A172 (cell line): ENCODE measurements around the gene DAW1. TPM values are rescaled to one million over a fixed set of nuclear protein-coding genes. Genes with fewer than 3 reads are reported as not detected.

Source experiments
- DNase-seq: peaks from one replicate; pipeline ENCODE4 v3.0.0-alpha.2; 2015; ENCODE audit warnings: low spot score
- total RNA-seq: library from RNA; depleted of rRNA; stranded (reverse); fragments of >200 nt; shearing (Covaris generic); gene quantifications from 2 replicates; pipeline ENCODE4 v1.2.3, GENCODE V29; 2014; rRNA removed

The DAW1 gene, protein sequence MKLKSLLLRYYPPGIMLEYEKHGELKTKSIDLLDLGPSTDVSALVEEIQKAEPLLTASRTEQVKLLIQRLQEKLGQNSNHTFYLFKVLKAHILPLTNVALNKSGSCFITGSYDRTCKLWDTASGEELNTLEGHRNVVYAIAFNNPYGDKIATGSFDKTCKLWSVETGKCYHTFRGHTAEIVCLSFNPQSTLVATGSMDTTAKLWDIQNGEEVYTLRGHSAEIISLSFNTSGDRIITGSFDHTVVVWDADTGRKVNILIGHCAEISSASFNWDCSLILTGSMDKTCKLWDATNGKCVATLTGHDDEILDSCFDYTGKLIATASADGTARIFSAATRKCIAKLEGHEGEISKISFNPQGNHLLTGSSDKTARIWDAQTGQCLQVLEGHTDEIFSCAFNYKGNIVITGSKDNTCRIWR
- total RNA-seq: 1.7 and 2.0 TPM in 2 replicates

- no peak for DNase-seq
Measured at GRCh38 chr2:227871375-227871791, at the start of gene DAW1. Gene DAW1 (plus strand): TSS chr2:227871631. CDS start chr2:227871690, 59 bp downstream.

DNA sequence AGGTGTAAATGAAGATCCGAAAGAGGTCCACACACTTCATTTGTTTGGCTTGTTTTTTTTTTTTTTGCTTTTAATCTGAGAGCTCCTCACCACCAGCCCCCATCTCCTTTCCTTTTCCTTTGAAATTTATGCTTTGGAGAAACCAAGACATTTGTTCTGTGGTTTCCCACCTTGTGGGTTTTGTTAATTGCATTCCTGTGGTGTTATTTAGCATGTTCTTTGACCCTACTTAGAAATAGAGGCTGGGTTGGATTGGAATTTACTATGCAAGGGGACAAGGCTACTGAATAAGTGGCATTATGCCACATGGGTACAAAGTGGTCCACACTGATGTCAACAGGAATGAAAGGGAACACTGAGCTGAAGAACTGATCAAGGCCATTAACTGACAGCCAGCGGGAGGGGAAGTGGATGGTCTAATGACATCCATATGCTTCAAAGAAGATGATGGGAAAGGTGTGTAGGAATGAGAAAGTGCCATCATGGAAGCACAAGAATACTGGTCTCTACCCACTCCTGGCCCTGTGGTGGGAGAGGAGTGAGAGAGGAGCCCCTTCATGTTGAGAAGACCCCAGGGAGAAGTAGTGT, 48.9 kb upstream of the DAW1 start:
- DNase-seq: peak; percentile 44

DNA sequence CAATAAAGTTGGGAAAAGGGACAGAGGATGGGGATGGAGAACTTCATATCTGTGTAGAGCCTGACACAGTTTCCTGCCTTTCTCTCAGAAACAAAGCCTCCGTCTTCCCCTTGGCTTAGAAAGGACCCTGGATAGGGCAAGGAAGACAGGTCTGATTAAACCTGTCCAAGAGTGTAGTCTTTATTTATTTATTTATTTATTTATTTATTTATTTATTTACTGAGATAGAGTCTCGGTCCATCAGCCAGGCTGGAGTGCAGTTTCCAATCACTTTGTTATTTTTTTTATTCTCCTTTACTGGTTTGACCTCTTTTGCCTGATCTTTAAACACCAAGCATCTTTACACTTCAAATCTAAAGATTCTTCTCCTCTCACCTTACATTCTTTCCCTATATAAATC, 47.5 kb upstream of the DAW1 start:
- no peak for DNase-seq

DNA sequence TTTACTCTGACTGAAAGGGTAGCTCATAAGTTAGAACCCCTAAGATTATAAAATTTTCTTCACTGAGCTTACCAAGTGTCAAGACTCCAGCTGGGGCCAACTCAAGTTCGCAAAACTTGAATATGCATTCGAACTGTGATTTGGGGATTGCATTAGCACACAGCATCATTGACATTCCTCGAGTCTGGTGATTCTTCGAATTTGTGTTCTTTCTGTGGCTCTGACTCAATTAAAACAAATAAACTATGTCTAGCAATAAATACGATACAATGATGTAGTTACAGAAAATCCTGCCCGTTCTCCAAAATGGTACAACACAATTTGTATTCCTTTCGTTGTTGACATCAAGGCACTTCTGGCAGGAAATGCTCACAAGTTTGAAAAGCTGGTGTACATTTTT, 46.7 kb upstream of the DAW1 start:
- DNase-seq: no peak

DNA sequence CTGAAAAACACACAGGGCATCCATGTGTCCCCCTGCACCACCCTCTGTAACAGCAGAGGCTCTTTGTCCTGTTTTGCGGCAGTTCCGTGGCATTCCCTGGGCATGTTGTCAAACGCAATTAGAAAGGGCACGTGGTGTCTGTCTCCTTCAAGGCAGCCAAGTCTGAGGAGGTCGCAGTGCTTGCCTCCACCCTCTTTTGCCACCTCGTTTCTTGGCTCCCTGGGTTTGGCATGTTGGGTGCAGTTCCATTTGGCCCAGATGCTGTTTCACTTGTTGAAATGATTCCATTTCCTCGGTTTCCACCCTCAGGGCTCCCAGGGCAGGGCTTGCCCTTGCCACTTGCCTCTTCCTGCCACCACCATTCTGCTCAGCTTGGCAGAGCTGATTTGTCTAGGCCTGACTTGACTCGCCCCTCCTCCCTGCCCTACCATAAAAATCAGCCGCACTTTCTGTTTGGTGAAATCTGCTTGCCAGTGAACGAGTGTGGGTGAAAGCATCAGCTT, 45.4 kb upstream of the DAW1 start:
- DNase-seq: no peak

DNA sequence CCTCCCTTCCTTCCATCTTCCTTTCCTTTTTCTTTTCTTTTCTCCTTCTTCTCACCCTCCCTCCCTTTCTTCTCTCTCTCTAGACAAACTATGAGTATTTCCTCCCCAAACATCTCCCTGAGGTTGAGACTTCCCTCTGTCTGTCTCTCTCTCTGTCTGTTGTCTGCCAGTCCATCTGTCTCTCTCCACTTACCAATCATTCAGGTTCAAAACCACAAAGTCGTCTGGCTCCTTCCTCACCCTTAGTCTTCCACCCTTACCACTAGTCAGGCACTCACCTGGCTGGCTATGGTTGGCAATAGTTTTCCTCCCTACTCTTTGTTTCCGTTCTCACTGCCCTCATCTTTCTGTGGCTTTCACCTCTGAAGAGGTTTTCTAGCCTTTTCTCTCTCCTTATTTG, 44.9 kb upstream of the DAW1 start:
- no peak for DNase-seq

GRCh38 chr2:227827143-227827542, 44.3 kb upstream of the DAW1 start:
- no peak for DNase-seq

DNA sequence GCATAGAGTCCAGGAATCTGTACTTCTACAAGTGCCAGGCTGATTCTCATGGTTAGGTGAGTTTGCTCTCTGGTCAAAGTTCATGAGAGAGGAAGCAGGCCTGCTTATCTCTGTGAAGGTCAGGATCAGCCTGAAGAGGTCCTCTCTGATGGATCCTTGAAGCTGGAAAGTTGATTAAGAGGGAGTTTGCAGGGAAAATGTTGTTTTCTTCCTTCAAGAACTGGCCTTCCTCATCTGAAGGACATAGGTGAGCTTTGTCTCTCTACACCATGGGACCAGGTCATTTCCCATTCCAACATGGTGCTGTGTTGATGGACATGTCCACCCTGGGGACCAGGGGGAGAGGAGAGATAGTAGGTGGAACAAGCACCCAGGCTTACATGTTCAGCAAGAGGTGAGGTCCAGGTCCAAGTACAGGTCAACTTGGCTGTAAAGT, 42.9 kb upstream of the DAW1 start:
- DNase-seq: no peak

DNA sequence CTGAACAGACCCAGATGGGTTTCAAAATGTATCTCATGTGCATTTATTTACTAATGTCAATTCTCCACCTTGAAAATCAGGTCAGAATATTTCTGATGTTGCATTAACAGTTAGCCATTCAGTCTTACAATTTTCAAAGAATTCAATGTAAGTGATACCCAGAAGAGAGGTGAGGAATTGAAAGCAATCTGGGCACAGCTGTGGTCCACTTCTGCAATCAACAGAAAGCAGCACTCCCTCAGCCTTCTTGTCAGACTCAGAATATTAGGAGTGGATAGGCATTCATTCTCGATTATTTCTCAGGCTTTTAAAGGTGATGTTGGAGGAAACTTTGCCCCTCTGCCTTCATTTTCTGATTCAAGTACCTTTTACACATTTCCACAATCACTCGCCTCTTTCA, 42.1 kb upstream of the DAW1 start:
- no peak for DNase-seq

GRCh38 chr2:227834423-227834822, 37.0 kb upstream of the DAW1 start:
- peak; percentile 28 for DNase-seq

- no peak for DNase-seq
Measured at GRCh38 chr2:227834916-227835650, 36.3 kb upstream of the DAW1 start.

DNA sequence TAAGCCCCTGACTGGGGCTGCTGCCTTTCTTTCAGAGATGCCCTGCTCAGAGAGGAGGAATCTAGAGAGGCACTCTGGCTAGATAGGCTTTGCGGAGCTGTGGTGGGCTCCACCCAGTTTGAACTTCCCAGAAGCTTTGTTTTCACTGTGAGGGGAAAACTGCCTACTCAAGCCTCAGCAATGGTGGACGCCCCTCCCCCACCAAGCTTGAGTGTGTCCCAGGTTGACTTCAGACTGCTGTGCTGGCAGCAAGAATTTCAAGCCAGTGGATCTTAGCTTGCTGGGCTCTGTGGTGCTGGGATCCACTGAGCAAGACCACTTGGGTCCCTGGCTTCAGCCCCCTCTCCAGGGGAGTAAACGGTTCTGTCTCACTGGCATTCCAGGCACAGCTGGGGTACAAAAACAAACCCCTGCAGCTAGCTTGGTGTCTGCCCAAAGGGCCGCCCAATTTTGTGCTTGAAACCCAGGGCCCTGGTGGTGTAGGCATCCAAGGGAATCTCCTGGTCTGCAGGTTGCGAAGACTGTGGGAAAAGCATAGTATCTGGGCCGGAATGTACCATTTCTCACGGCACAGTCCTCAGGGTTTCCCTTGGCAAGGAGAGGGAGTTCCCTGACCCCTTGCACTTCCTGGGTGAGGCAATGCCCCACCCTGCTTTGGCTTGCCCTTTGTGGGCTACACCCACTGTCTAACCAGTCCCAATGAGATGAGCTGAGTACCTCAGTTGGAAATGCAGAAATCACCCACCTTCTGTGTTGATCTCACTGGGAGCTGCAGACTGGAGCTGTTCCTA, 31.9 kb upstream of the DAW1 start:
- DNase-seq: peak; percentile 48

DNA sequence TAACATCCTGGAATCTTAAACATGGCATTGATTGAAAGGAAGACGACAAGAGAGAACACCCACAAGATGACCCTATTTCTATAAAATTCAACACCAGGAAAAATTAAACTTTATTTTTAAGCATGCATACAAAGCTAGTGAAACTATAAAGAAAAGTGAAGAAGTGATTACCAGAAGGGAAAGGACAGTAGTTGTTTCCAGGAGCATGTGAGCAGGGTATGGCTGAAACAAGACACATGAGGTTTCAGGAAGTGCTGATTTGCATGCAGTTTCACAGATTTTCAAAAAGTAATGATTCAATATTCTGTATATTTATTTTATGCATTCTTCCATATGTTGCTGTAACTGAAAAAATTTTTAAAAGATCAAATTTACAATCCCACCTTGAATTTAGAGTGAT, 24.6 kb upstream of the DAW1 start:
- DNase-seq: no peak

DNA sequence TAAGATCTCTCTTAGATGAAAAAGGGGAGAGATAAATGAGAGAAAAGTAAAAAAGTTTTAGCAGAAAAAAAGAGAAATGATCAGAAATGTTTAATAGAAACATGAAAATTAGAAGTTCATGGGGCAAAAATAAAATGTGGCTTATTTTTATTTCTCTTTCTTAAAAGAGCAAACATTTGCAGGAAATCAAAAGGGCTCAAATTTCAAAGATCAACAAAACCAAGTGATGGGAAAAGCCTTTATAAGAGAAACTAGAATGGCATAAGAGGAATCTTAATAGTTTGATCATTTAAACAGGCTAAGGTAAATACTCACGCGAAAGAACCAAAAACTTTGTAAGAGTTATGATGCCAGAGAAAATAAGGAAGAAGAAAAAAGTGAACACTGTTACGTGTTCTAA, 23.3 kb upstream of the DAW1 start:
- DNase-seq: no peak

DNA sequence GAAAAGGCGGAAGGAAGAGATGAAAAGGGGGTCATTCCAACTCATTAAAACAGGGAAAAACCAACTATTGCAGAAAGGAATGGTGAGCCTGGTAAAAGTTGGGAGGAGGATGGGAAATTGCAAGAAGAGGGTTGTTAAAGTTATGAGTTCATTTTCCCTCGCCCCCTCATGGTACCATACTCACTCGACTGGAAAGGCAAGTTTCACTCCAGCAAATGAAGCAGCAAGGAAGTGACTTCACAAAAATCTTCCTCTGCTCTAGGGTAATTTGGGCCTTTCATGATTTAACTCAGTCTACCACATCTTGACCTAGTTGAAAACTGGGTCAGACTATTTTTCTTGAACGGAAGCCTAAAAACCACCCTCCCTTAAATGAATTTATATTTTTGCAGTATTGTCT, 22.8 kb upstream of the DAW1 start:
- DNase-seq: no peak

GRCh38 chr2:227849906-227850305, 21.5 kb upstream of the DAW1 start:
- peak; percentile 70 for DNase-seq

- DNase-seq: peak; percentile 87
Measured at GRCh38 chr2:227853204-227853629, 18.2 kb upstream of the DAW1 start.

- DNase-seq: peak; percentile 44
Measured at GRCh38 chr2:227853765-227854271, 17.6 kb upstream of the DAW1 start.

DNA sequence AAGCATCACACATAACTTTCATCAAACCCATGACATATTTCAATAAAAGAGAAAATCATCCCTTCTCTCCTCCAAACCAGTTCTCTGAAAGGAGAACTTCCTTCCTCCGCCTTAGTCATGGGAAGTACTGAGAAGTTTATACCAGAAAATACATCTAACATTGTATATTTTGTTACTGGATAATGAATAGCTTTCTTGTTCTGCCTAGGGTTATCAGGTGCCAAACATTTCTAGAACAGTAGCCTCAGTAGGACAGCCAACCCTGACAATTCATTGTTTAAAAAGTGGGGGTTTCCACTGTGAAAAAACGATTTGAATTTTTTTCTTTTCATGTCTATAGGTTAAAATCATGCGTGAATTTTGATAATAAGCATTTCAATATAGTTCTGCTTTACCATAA, 16.0 kb upstream of the DAW1 start:
- no peak for DNase-seq

- no peak for DNase-seq
Measured at GRCh38 chr2:227856697-227857096, 14.7 kb upstream of the DAW1 start.

GRCh38 chr2:227860221-227860641, 11.2 kb upstream of the DAW1 start:
- DNase-seq: no peak
